ENCODE results near the gene SNAP25.
A peak's percentile ranks its signal among the peaks of the same experiment; 100 is the strongest.

The SNAP25 gene

DNA sequence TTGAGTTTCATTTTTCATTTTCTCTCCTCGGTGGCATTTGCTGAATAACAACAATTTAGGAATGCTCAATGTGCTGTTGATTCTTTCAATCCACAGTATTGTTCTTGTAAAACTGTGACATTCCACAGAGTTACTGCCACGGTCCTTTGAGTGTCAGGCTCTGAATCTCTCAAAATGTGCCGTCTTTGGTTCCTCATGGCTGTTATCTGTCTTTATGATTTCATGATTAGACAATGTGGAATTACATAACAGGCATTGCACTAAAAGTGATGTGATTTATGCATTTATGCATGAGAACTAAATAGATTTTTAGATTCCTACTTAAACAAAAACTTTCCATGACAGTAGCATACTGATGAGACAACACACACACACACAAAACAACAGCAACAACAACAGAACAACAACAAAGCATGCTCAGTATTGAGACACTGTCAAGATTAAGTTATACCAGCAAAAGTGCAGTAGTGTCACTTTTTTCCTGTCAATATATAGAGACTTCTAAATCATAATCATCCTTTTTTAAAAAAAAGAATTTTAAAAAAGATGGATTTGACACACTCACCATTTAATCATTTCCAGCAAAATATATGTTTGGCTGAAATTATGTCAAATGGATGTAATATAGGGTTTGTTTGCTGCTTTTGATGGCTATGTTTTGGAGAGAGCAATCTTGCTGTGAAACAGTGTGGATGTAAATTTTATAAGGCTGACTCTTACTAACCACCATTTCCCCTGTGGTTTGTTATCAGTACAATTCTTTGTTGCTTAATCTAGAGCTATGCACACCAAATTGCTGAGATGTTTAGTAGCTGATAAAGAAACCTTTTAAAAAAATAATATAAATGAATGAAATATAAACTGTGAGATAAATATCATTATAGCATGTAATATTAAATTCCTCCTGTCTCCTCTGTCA, 88.1 kb downstream of the SNAP25 start:
- DNase-seq, result no peak

GRCh38 chr20:10307359-10307735, 88.7 kb downstream of the SNAP25 start:
- DNase-seq, result no peak

- DNase-seq, result no peak
Measured at GRCh38 chr20:10308652-10309051, 90.0 kb downstream of the SNAP25 start.

DNA sequence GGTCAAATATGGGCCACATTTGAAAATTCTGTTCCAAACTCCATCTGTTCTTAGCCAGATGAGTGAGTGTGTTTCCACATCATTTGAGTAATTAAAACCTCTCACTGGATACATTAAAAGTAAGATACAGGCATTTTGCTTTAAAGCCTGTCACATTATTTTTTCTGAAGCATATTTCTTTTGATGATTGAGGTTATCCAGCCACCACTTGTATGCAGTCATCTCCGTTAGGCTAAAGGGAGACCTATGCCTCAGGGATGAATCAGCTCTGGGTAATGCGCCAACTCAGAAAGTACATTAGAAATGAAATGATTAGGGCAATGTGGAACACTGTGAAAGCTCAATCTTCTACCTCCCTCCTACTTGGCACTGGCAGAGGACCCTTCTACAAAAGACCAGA, 90.7 kb downstream of the SNAP25 start:
- no peak for DNase-seq

DNA sequence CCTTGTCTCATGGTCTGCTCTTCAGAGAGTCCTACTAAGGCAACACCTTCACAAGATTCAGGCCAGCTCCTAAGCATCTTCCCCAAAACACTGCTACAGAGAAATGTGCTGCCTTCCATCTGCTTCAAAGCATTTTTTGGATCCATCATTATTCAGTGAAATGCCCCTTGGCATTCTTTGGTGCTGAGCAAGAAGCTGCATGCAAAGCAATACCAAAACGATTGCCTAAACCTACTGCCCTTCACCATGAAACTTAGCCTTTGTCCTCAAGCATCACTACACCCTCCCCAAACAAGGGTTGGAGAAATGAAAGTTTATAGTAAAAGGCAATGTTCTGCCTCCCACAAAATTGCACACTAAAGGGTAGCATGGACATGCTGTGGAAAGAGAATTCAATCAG, 93.5 kb downstream of the SNAP25 start:
- DNase-seq, result no peak

- no peak for DNase-seq
Measured at GRCh38 chr20:10313215-10313614, 94.6 kb downstream of the SNAP25 start.

- no peak for DNase-seq
Measured at GRCh38 chr20:10313701-10314100, 95.1 kb downstream of the SNAP25 start.

DNA sequence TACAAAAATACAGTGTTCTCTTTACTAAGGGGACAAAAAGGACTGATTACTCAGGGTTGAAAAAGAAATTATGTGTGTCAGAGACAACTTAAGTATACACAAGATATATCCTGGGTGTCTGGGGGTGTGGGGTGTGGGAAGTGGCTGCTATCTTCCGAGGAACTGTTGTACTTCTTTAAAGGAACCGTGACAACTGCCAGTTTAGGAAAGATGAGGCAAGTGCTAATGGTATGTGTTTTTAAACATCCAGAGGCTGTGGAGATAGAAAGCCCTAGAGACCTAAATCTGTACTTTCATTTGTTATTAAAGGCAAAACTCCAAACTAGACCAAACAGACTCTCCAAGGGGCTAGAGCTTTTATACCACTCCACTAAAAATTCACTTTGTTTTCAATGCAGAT, 95.6 kb downstream of the SNAP25 start:
- no peak for DNase-seq

GRCh38 chr20:10315138-10315537, 96.5 kb downstream of the SNAP25 start:
- DNase-seq, result no peak

DNA sequence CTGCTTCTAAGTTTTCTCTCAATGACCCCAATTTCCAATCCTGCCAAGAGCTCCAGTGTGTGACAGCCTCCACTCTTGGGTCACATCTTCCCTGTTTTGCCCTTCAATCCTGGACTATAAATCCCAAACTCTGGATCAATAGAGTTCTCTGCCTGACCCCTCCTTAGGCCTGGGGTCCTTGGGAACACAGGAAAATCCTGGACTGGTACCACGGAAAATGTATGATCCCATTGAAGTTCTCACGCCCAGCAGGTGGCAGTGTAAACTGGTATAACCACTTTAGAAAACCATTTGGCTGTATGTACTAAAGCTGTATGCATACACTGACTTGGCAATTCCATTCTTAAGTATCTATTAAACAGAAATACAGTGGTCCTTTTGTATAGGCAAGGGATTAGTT, 98.0 kb downstream of the SNAP25 start:
- DNase-seq, result peak in 1 of 3 experiments; percentile 11

GRCh38 chr20:10318291-10319024, 99.8 kb downstream of the SNAP25 start:
- DNase-seq, result no peak

GRCh38 chr20:10319855-10320254, 101.2 kb downstream of the SNAP25 start:
- peak in 1 of 3 experiments; percentile 23 for DNase-seq

GRCh38 chr20:10321138-10321717, 102.6 kb downstream of the SNAP25 start:
- no peak for DNase-seq

- DNase-seq, result peak; percentile 35 to 74 (median 71)
Measured at GRCh38 chr20:10322073-10323012, 103.7 kb downstream of the SNAP25 start.

GRCh38 chr20:10323729-10324128, 105.1 kb downstream of the SNAP25 start:
- DNase-seq, result no peak

- DNase-seq, result no peak
Measured at GRCh38 chr20:10324198-10324847, 105.7 kb downstream of the SNAP25 start.

DNA sequence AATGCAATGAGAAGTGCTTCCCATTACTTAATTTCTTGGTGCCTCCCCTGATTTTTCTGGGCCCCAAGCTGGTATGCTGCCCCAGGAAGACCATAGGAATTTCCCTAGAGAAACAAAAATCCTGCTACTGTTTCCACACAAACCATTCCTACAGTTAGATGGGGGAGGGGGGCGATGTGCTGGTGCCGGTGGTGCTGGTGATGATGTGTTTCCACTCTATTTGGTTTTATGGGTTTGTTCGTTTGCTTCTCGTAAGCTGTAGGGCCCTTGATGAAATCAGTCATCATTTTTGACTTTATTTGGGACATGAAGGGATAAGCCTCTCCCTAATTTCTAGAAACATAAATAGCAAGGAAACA, 110.2 kb downstream of the SNAP25 start:
- DNase-seq, result peak in 1 of 3 experiments; percentile 21

DNA sequence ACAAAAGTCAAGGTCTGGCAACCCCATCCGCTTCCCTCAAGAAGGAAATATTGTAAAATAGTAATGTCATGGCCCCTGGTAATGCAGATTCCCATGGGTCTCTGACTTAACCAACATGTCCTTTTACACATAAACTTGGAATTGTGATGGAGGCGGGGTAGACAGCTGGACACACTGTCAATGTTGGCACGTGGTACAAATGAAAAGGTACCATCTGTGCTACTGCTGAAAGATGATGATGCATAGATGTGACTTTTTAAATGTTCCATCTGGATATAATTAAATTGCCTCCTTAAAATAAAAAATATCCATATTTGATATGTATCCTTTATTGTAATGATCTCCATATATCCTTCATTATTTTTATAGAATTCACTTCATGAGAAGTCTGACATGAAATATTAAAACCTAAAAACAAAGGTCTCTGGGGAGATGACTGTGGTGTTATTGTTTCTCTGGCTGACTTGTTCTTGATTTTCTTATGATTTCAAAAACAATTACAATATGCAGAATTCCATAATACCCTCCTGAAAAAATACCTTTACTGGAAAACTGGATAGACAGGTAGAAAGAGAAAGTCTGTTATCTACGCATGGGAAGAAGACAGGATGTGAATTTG, 110.9 kb downstream of the SNAP25 start:
- no peak for DNase-seq

DNA sequence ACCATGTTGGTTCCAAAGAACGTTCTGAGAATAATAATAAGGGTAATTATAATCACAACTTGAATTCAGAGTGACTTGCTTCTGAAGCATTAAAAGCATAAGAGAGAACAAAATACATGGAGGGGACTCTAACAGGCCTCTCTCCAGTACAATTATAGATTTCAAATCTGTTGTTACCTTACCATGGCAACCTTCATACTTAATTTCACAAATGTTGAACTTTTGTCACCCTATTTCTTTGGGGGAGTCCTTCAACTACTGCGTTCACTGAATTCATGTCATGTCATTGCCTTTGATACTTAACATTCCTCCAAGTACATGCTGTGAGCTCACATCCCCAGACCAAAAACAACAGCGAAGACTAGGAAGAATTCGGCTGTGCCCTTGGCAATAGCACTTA, 111.4 kb downstream of the SNAP25 start:
- no peak for DNase-seq

- peak in 2 of 3 experiments; percentile 25 to 92 for DNase-seq
Measured at GRCh38 chr20:10332656-10333415, 114.2 kb downstream of the SNAP25 start.
